ENCODE measurements around the gene MYMX. TPM values are rescaled to one million over a fixed set of nuclear protein-coding genes. Genes with fewer than 3 reads are reported as not detected.

Gene MYMX
- polyA plus RNA-seq, 1 donor, result 0.13 TPM

DNA sequence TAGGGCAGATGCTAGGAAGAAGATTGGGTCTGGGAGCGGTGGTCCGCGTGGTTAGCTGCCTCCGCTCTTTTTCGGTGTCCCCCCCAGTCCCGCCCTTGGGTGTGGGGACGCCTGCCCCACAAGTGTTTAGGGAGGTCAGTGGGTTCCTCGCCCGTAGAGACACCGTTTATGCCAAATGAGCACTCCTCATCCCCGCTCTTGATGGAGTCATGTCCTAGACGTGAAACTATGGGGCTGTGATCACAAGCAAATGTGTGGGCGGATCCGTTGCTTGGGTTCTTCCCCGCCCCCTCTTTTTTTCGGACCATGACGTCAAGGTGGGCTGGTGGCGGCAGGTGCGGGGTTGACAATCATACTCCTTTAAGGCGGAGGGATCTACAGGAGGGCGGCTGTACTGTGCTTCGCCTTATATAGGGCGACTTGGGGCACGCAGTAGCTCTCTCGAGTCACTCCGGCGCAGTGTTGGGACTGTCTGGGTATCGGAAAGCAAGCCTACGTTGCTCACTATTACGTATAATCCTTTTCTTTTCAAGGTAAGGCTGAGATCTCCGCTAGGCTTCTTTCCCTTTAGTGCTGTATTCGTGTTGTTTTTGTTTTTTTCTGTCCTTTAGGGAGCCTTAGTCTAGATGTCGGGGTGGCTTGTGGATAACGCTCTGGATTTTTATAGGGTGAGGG is 30.1 kb downstream of the MYMX start, which contains the start of gene HSP90AB1:
Gene HSP90AB1, plus strand, starts transcription at position 439 of the 675 bp plus-strand sequence. CDS start 1,529 bp downstream, outside the sequence.
- Histone ChIP-seq H3K9me3 (ENCODE audit: control insufficient read depth, low read depth, low read length) (no peaks in the 10 kb centered on the region), H3K27ac (ENCODE audit: low read length) (peak within 1 kb of the TSS; percentile 94), H3K4me3 (ENCODE audit: low read length) (peak within 1 kb of the TSS; percentile 96), H3K36me3 (ENCODE audit: control insufficient read depth, insufficient read depth, low read length) (peaks cover 33% of the 10 kb centered on the region), H3K27me3 (ENCODE audit: control insufficient read depth, insufficient read depth, low read length) (no peaks in the 10 kb centered on the region), H3K4me1 (ENCODE audit: control insufficient read depth, insufficient read depth, low read length) (peaks cover 8% of the 10 kb centered on the region)
- WGBS (ENCODE audit: insufficient coverage, low lambda C conversion rate), result 0% methylated on average over 2 of the region's 34 CpGs
- DNase-seq, result peak; percentile 98 to 99

DNA sequence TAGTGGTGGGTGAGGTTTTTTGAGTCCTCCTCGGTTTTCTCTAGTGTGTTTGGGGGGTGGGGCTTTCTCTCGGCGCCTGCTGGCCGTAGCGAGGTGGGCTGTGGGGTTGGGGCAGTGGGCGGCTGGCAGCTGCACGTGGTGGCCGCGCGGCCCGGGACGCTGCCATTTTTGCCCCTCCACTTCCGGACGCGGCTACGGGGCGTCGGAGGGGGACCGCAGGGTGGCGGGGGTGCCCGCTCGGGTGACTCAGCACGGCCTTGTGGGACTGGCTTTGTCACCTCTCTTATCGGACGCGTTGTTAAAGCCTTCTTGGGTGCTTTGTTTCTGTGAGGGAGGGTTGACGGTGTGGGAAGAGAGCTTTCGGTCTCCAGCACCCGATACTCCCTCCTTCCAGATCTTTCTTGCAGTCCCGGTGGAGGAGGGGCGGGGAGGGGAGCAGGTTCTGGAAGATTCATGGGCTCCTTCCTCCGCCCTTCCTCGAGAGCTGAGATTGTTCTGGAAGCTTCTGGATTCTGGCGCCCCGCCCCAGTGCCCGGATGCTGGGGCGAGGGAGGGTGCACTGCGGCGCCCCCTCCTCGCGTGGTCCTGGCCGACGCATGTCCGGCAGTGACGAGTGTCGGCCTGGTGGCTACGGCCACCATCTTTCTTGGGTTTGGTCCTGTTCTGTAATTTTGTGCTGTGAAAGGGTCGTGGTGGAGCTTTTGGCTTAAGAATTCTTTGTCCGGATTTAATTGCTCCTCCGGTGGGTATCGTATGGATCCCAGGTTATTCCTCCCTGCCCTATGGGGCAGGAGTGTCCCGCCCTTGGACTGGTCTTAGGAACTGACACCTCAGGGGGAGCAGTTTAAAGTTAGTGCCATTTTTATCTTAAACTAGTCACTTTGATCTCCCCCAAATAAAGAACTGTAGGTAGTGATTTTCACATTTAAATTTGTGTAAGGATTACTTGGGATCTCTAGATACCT is 30.9 kb downstream of the MYMX start:
- WGBS (ENCODE audit: insufficient coverage, low lambda C conversion rate), result no CpG with 5 or more reads among the region's 52 CpGs
- peak; percentile 65 to 84 for DNase-seq

DNA sequence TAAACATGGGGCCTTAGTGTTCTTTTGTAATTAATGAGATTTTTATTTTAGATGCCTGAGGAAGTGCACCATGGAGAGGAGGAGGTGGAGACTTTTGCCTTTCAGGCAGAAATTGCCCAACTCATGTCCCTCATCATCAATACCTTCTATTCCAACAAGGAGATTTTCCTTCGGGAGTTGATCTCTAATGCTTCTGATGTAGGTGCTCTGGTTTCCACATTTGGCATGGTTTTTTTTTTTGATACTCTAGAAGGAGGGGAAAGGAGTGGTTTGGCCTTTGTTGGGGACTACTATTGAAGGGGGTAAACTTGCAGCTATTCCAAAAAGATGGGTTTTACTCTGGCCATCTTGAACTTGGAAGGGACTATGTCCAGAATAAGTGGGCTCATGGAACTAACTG is 31.9 kb downstream of the MYMX start:
- Histone ChIP-seq H3K36me3 (ENCODE audit: control insufficient read depth, insufficient read depth, low read length) (peaks cover 50% of the 10 kb centered on the region), H3K4me3 (ENCODE audit: low read length) (peak overlapping the region; percentile 96)

More for the DNA sequence above, 30.9 kb downstream of the MYMX start:
- H3K36me3 ChIP-seq (ENCODE audit: control insufficient read depth, insufficient read depth, low read length), result peaks cover 40% of the 10 kb centered on the region
- H3K4me3 ChIP-seq (ENCODE audit: low read length), result peak overlapping the region; percentile 96
- H3K9me3 ChIP-seq (ENCODE audit: control insufficient read depth, low read depth, low read length), result no peaks in the 10 kb centered on the region
- H3K27me3 ChIP-seq (ENCODE audit: control insufficient read depth, insufficient read depth, low read length), result no peaks in the 10 kb centered on the region
- peak overlapping the region; percentile 94 for H3K27ac ChIP-seq (ENCODE audit: low read length)
- H3K4me1 ChIP-seq (ENCODE audit: control insufficient read depth, insufficient read depth, low read length), result peaks cover 8% of the 10 kb centered on the region

DNA sequence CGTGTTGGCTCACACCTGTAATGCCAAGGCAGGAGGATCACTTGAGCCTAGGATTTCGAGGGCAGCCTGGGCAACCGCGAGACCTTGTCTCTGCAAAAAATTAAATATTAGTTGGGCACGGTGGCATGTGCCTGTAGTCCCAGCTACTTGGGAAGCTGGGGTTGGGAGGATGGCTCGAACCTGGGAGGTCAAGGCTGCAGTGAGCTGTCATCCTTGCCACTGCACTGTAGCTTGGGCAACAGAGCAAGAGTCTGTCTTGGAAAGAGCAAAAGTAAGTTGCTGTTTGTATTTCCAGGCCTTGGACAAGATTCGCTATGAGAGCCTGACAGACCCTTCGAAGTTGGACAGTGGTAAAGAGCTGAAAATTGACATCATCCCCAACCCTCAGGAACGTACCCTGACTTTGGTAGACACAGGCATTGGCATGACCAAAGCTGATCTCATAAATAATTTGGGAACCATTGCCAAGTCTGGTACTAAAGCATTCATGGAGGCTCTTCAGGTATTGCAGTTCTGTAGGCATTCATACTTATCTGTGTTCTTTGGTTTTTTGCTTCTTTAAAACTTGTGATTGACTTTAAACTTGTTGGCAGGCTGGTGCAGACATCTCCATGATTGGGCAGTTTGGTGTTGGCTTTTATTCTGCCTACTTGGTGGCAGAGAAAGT is 32.5 kb downstream of the MYMX start:
- Histone ChIP-seq H3K27me3 (ENCODE audit: control insufficient read depth, insufficient read depth, low read length) (no peaks in the 10 kb centered on the region), H3K27ac (ENCODE audit: low read length) (no peak overlapping the region), H3K9me3 (ENCODE audit: control insufficient read depth, low read depth, low read length) (no peaks in the 10 kb centered on the region), H3K36me3 (ENCODE audit: control insufficient read depth, insufficient read depth, low read length) (peaks cover 56% of the 10 kb centered on the region), H3K4me1 (ENCODE audit: control insufficient read depth, insufficient read depth, low read length) (peaks cover 8% of the 10 kb centered on the region), H3K4me3 (ENCODE audit: low read length) (no peak overlapping the region)
- no CpG with 5 or more reads among the region's 9 CpGs for WGBS (ENCODE audit: insufficient coverage, low lambda C conversion rate)
- DNase-seq, result no peak

More for the DNA sequence above, 31.9 kb downstream of the MYMX start:
- H3K27me3 ChIP-seq (ENCODE audit: control insufficient read depth, insufficient read depth, low read length), result no peaks in the 10 kb centered on the region
- DNase-seq, result no peak
- WGBS (ENCODE audit: insufficient coverage, low lambda C conversion rate), result no CpG with 5 or more reads among the region's 1 CpG
- H3K9me3 ChIP-seq (ENCODE audit: control insufficient read depth, low read depth, low read length), result no peaks in the 10 kb centered on the region
- peaks cover 8% of the 10 kb centered on the region for H3K4me1 ChIP-seq (ENCODE audit: control insufficient read depth, insufficient read depth, low read length)
- no peak overlapping the region for H3K27ac ChIP-seq (ENCODE audit: low read length)

DNA sequence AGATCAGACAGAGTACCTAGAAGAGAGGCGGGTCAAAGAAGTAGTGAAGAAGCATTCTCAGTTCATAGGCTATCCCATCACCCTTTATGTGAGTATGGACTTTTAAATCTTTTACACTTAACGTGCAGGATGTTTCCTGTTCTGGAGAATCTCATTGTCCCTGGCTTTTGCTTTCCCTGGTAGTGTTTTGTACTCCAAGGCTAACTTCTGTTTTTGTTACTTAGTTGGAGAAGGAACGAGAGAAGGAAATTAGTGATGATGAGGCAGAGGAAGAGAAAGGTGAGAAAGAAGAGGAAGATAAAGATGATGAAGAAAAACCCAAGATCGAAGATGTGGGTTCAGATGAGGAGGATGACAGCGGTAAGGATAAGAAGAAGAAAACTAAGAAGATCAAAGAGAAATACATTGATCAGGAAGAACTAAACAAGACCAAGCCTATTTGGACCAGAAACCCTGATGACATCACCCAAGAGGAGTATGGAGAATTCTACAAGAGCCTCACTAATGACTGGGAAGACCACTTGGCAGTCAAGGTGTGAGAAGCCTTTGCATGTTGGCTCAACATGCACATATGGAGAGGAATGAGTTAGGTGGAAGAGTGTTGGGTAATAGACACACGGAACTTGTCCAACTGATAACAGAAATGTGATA is 33.5 kb downstream of the MYMX start:
- Histone ChIP-seq H3K27ac (ENCODE audit: low read length) (no peak overlapping the region), H3K36me3 (ENCODE audit: control insufficient read depth, insufficient read depth, low read length) (peaks cover 66% of the 10 kb centered on the region), H3K27me3 (ENCODE audit: control insufficient read depth, insufficient read depth, low read length) (no peaks in the 10 kb centered on the region), H3K4me1 (ENCODE audit: control insufficient read depth, insufficient read depth, low read length) (peaks cover 8% of the 10 kb centered on the region), H3K4me3 (ENCODE audit: low read length) (no peak overlapping the region), H3K9me3 (ENCODE audit: control insufficient read depth, low read depth, low read length) (no peaks in the 10 kb centered on the region)
- DNase-seq, result no peak
- 58% methylated on average over 1 of the region's 6 CpGs for WGBS (ENCODE audit: insufficient coverage, low lambda C conversion rate)

DNA sequence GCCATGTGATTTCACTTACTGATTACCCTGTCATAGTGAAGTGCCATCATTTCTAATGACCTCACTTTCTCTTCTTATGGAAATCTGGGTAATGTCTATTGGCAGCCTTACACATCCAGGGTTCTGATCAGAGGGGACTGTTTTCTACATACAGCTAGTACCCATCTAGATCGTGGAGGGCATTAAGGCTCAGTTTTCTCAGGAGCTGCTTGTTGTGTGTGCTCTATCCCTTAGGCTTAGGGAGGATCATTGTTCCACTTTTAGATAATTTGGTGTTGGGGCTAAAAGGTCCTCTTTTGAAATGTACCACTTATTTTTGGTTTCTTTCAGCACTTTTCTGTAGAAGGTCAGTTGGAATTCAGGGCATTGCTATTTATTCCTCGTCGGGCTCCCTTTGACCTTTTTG is 34.0 kb downstream of the MYMX start:
- Histone ChIP-seq H3K4me1 (ENCODE audit: control insufficient read depth, insufficient read depth, low read length) (peaks cover 5% of the 10 kb centered on the region), H3K9me3 (ENCODE audit: control insufficient read depth, low read depth, low read length) (no peaks in the 10 kb centered on the region), H3K4me3 (ENCODE audit: low read length) (no peak overlapping the region), H3K27ac (ENCODE audit: low read length) (no peak overlapping the region), H3K36me3 (ENCODE audit: control insufficient read depth, insufficient read depth, low read length) (peaks cover 70% of the 10 kb centered on the region), H3K27me3 (ENCODE audit: control insufficient read depth, insufficient read depth, low read length) (no peaks in the 10 kb centered on the region)
- 100% methylated on average over 2 of the region's 3 CpGs for WGBS (ENCODE audit: insufficient coverage, low lambda C conversion rate)
- DNase-seq, result no peak

DNA sequence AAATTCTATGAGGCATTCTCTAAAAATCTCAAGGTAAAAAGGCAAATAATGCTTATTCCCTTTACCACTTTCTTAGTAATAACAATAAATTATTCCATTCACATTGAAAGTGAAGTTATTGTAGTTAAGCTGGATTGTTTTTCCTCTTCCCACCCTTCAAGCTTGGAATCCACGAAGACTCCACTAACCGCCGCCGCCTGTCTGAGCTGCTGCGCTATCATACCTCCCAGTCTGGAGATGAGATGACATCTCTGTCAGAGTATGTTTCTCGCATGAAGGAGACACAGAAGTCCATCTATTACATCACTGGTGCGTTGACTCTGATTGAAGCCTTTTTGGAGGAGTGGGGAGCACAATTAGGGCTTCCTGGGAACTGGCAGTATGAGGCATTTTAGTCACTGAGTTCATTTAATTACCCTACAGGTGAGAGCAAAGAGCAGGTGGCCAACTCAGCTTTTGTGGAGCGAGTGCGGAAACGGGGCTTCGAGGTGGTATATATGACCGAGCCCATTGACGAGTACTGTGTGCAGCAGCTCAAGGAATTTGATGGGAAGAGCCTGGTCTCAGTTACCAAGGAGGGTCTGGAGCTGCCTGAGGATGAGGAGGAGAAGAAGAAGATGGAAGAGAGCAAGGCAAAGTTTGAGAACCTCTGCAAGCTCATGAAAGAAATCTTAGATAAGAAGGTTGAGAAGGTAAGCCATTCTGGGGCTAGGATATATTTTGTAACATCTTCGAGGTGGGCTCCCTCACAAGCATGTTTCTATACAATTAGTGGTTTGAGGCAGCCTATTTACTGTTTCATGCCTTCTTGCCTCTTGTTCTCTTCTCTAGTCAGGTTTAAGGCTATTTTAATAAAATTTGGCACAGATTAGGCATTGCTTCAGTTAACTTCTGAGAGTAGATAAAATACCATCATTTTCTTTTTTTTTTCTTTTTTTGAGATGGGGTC is 35.1 kb downstream of the MYMX start:
- Histone ChIP-seq H3K27ac (ENCODE audit: low read length) (no peak overlapping the region), H3K4me3 (ENCODE audit: low read length) (no peak overlapping the region), H3K9me3 (ENCODE audit: control insufficient read depth, low read depth, low read length) (peaks cover 1% of the 10 kb centered on the region), H3K36me3 (ENCODE audit: control insufficient read depth, insufficient read depth, low read length) (peaks cover 70% of the 10 kb centered on the region), H3K27me3 (ENCODE audit: control insufficient read depth, insufficient read depth, low read length) (no peaks in the 10 kb centered on the region), H3K4me1 (ENCODE audit: control insufficient read depth, insufficient read depth, low read length) (peaks cover 8% of the 10 kb centered on the region)
- WGBS (ENCODE audit: insufficient coverage, low lambda C conversion rate), result no CpG with 5 or more reads among the region's 14 CpGs
- no peak for DNase-seq

DNA sequence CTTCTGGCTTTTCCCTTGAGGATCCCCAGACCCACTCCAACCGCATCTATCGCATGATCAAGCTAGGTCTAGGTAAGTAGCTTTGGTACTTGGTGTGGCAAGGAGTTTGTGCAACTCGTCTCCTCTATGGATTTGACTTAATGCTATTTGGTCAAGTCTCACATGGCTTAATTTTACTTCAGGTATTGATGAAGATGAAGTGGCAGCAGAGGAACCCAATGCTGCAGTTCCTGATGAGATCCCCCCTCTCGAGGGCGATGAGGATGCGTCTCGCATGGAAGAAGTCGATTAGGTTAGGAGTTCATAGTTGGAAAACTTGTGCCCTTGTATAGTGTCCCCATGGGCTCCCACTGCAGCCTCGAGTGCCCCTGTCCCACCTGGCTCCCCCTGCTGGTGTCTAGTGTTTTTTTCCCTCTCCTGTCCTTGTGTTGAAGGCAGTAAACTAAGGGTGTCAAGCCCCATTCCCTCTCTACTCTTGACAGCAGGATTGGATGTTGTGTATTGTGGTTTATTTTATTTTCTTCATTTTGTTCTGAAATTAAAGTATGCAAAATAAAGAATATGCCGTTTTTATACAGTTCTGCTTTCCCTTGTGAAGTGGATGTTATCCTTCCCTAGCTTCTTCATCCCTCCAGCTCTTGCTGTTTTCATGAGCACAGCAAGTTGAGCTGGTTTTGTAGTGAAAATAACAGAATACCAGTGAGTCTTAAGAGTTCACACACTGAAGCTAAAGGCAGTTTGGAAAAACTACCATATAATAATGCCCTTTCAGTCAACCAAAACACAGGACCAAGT is 36.8 kb downstream of the MYMX start:
- Histone ChIP-seq H3K4me3 (ENCODE audit: low read length) (no peak overlapping the region), H3K36me3 (ENCODE audit: control insufficient read depth, insufficient read depth, low read length) (peaks cover 70% of the 10 kb centered on the region), H3K9me3 (ENCODE audit: control insufficient read depth, low read depth, low read length) (peaks cover 3% of the 10 kb centered on the region), H3K27me3 (ENCODE audit: control insufficient read depth, insufficient read depth, low read length) (no peaks in the 10 kb centered on the region), H3K4me1 (ENCODE audit: control insufficient read depth, insufficient read depth, low read length) (peaks cover 13% of the 10 kb centered on the region), H3K27ac (ENCODE audit: low read length) (no peak overlapping the region)
- no peak for DNase-seq
- 67% methylated on average over 1 of the region's 10 CpGs for WGBS (ENCODE audit: insufficient coverage, low lambda C conversion rate)

Data from large intestine (tissue), 3 donors.